ENCODE data around the gene MARS2.

DNA sequence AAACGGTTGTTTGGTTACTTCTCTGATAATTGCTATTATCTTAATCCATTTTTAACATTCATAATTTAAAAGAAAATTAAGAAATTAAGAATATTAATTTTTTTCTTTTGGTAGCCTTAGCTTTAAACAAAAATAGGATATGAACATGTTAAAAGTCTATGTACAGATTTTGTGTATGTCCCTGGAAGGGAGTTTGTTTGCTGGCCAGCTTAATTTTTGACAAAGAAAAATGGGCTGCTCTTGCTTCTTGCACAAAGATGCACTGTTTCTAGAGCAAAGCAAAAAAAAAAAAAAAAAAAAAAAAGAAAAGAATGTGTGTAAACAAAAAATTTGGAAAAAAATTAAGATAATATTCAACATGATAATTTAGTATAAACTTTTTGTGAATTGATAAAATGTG lies 31.1 kb upstream of the MARS2 start:
- TF ChIP-seq, protein P1, sequence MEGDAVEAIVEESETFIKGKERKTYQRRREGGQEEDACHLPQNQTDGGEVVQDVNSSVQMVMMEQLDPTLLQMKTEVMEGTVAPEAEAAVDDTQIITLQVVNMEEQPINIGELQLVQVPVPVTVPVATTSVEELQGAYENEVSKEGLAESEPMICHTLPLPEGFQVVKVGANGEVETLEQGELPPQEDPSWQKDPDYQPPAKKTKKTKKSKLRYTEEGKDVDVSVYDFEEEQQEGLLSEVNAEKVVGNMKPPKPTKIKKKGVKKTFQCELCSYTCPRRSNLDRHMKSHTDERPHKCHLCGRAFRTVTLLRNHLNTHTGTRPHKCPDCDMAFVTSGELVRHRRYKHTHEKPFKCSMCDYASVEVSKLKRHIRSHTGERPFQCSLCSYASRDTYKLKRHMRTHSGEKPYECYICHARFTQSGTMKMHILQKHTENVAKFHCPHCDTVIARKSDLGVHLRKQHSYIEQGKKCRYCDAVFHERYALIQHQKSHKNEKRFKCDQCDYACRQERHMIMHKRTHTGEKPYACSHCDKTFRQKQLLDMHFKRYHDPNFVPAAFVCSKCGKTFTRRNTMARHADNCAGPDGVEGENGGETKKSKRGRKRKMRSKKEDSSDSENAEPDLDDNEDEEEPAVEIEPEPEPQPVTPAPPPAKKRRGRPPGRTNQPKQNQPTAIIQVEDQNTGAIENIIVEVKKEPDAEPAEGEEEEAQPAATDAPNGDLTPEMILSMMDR (IDR thresholded peaks at IDR 0.05; ENCODE audit: low read depth, low read length, missing input control): no peak
- no peak for TF ChIP-seq FOXA1 (IDR thresholded peaks at IDR 0.05)
- no peak for TF ChIP-seq YY1 (IDR thresholded peaks at IDR 0.05)
- TF ChIP-seq, protein P2, sequence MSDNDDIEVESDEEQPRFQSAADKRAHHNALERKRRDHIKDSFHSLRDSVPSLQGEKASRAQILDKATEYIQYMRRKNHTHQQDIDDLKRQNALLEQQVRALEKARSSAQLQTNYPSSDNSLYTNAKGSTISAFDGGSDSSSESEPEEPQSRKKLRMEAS (IDR thresholded peaks at IDR 0.05): no peak
- TF ChIP-seq, protein P3, sequence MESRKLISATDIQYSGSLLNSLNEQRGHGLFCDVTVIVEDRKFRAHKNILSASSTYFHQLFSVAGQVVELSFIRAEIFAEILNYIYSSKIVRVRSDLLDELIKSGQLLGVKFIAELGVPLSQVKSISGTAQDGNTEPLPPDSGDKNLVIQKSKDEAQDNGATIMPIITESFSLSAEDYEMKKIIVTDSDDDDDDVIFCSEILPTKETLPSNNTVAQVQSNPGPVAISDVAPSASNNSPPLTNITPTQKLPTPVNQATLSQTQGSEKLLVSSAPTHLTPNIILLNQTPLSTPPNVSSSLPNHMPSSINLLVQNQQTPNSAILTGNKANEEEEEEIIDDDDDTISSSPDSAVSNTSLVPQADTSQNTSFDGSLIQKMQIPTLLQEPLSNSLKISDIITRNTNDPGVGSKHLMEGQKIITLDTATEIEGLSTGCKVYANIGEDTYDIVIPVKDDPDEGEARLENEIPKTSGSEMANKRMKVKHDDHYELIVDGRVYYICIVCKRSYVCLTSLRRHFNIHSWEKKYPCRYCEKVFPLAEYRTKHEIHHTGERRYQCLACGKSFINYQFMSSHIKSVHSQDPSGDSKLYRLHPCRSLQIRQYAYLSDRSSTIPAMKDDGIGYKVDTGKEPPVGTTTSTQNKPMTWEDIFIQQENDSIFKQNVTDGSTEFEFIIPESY (IDR thresholded peaks at IDR 0.05): no peak
